ENCODE data around the gene C9orf43.
"Not testable (repeated sequence)": the region's sequence is repeated elsewhere in the genome, so short reads cannot be mapped to it uniquely, and the experiment has no call there.

DNA sequence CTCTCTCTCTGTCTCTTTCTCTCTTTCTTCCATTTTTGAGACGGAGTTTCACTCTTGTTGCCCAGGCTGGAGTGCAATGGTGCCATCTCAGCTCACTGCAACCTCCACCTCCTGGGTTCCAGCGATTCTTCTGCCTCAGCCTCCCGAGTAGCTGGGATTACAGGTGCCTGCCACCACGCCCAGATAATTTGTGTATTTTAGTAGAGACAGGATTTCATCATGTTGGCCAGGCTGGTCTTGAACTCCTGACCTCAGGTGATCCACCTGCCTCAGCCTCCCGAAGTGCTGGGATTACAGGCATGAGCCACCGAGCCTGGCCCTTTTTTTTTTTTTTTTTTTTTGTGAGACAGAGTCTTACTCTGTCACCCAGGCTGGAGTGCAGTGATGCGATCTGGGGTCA is 29.1 kb upstream of the C9orf43 start:
- TF ChIP-seq, protein P1, sequence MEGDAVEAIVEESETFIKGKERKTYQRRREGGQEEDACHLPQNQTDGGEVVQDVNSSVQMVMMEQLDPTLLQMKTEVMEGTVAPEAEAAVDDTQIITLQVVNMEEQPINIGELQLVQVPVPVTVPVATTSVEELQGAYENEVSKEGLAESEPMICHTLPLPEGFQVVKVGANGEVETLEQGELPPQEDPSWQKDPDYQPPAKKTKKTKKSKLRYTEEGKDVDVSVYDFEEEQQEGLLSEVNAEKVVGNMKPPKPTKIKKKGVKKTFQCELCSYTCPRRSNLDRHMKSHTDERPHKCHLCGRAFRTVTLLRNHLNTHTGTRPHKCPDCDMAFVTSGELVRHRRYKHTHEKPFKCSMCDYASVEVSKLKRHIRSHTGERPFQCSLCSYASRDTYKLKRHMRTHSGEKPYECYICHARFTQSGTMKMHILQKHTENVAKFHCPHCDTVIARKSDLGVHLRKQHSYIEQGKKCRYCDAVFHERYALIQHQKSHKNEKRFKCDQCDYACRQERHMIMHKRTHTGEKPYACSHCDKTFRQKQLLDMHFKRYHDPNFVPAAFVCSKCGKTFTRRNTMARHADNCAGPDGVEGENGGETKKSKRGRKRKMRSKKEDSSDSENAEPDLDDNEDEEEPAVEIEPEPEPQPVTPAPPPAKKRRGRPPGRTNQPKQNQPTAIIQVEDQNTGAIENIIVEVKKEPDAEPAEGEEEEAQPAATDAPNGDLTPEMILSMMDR (conservative IDR thresholded peaks at IDR 0.05 in 1 of 2, IDR thresholded peaks at IDR 0.05 in 1 of 2; ENCODE audit: extremely low read depth in 1 of 2, insufficient read depth in 1 of 2, low read depth in 1 of 2, low read length in 2 of 2): not testable (repeated sequence)
- TF ChIP-seq EZH2 (IDR thresholded peaks at IDR 0.05; ENCODE audit: borderline replicate concordance, low read length): not testable (repeated sequence)

Data from mammary epithelial cell (primary cell).